ENCODE measurements around the gene NRDE2. TPM values are rescaled to one million over a fixed set of nuclear protein-coding genes. Genes with fewer than 3 reads are reported as not detected.

The NRDE2 gene
- total RNA-seq, 1 experiment from 2014 or later: 19.2 TPM

DNA sequence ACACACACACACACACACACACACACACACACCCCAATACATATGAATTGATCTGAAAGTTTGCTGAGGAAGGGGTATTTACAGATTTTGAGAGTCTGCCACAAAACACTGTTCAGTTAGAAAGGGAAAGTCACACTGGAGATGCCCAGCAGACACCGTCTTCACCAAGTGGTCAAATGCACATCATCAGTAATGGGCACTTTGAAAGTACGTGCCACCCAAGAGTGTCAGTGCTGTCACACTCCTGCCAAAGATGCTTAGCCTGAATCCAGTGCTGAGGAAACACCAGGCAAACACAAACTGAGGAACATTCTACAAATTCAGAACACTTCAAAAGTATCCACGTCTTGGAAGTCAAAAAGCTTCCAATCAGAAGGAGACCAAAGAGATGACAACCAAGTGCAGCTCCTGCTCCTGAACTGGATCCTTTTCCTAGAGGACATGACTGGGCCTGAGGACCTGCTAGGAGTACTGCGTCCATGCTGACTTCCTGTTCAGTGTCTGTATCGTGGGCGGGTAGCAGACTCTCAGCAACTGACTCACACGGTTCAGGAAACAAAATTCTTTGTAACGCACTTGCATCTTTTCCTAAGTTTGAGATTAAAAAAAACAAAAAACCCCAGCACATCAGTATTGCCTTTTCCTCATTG is 56.8 kb downstream of the NRDE2 start:
- no TSS peak for BruUV-seq (replicated peaks)
- Mint-ChIP-seq H3K27me3 (ENCODE audit: unreplicated experiment) (no peaks in the 10 kb centered on the region), H3K27ac (ENCODE audit: unreplicated experiment) (peak overlapping the region; percentile 34), H3K4me3 (ENCODE audit: low read depth, unreplicated experiment) (no peak overlapping the region), H3K4me1 (ENCODE audit: low read depth, unreplicated experiment) (no peaks in the 10 kb centered on the region), H3K9me3 (ENCODE audit: low read depth, unreplicated experiment) (no peaks in the 10 kb centered on the region), H3K36me3 (ENCODE audit: insufficient read depth, unreplicated experiment) (peaks cover 56% of the 10 kb centered on the region)
- TF ChIP-seq, protein P1, sequence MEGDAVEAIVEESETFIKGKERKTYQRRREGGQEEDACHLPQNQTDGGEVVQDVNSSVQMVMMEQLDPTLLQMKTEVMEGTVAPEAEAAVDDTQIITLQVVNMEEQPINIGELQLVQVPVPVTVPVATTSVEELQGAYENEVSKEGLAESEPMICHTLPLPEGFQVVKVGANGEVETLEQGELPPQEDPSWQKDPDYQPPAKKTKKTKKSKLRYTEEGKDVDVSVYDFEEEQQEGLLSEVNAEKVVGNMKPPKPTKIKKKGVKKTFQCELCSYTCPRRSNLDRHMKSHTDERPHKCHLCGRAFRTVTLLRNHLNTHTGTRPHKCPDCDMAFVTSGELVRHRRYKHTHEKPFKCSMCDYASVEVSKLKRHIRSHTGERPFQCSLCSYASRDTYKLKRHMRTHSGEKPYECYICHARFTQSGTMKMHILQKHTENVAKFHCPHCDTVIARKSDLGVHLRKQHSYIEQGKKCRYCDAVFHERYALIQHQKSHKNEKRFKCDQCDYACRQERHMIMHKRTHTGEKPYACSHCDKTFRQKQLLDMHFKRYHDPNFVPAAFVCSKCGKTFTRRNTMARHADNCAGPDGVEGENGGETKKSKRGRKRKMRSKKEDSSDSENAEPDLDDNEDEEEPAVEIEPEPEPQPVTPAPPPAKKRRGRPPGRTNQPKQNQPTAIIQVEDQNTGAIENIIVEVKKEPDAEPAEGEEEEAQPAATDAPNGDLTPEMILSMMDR (IDR thresholded peaks at IDR 0.05; ENCODE audit: unreplicated experiment): no peak
- CTCF ChIA-PET: no interaction called here
- no peak for DNase-seq
- intact Hi-C loops (cut with micrococcal nuclease; ENCODE audit: unreplicated experiment): no loop called here

DNA sequence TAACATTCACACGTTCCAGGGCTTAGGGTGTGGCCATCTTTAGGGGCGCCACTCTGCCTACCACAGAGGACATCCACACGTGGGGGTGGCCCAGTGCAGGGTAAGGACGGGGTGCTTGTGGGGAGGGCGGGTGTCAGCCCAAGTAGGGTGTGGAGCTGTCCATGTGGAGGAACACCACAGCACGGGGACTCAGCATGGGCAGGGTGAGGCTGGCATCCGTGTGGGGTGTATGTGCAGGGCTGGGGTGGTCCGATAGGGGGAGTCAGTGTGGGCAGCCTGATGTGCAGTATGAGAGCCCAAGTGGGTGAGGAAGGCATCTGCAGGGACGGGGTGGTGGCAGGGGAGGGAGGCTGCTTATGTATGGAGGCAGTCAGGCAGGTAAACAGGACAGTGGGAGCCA is 57.7 kb downstream of the NRDE2 start:
- no peaks in the 10 kb centered on the region for H3K27me3 Mint-ChIP-seq (ENCODE audit: unreplicated experiment)
- H3K9me3 Mint-ChIP-seq (ENCODE audit: low read depth, unreplicated experiment): no peaks in the 10 kb centered on the region
- peak overlapping the region; percentile 33 for H3K27ac Mint-ChIP-seq (ENCODE audit: unreplicated experiment)
- intact Hi-C loops (cut with micrococcal nuclease; ENCODE audit: unreplicated experiment): no loop called here
- peak; percentile 12 for DNase-seq
- H3K36me3 Mint-ChIP-seq (ENCODE audit: insufficient read depth, unreplicated experiment): peaks cover 65% of the 10 kb centered on the region
- no peak overlapping the region for H3K4me3 Mint-ChIP-seq (ENCODE audit: low read depth, unreplicated experiment)
- BruUV-seq (replicated peaks): no TSS peak
- TF ChIP-seq, protein P1 (IDR thresholded peaks at IDR 0.05; ENCODE audit: unreplicated experiment): no peak
- CTCF ChIA-PET: no interaction called here
- H3K4me1 Mint-ChIP-seq (ENCODE audit: low read depth, unreplicated experiment): no peaks in the 10 kb centered on the region

DNA sequence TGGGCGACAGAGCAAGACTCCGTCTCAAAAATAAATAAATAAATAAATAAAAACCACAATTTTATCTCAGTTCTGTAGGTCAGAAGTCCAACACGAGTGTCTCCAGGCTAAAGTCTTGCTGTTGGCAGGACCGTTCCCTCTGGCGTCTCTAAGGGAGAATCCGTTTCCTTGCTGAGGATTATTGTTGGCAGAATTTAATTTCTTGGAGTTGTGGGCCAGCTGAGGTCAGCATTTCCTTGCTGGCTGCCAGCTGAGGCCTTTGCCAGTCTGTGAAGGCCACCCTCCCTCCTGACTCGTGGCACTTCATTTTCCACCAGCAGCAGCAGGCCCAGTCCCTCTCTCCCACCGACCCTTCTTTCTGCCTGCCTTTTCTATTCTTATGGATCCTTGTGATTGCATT is 58.2 kb downstream of the NRDE2 start:
- intact Hi-C loops (cut with micrococcal nuclease; ENCODE audit: unreplicated experiment): no loop called here
- no peaks in the 10 kb centered on the region for H3K4me1 Mint-ChIP-seq (ENCODE audit: low read depth, unreplicated experiment)
- H3K9me3 Mint-ChIP-seq (ENCODE audit: low read depth, unreplicated experiment): no peaks in the 10 kb centered on the region
- no peak for DNase-seq
- peaks cover 70% of the 10 kb centered on the region for H3K36me3 Mint-ChIP-seq (ENCODE audit: insufficient read depth, unreplicated experiment)
- CTCF ChIA-PET: no interaction called here
- no TSS peak for BruUV-seq (replicated peaks)
- H3K27me3 Mint-ChIP-seq (ENCODE audit: unreplicated experiment): no peaks in the 10 kb centered on the region
- H3K27ac Mint-ChIP-seq (ENCODE audit: unreplicated experiment): no peak overlapping the region
- TF ChIP-seq, protein P1 (IDR thresholded peaks at IDR 0.05; ENCODE audit: unreplicated experiment): no peak
- no peak overlapping the region for H3K4me3 Mint-ChIP-seq (ENCODE audit: low read depth, unreplicated experiment)

DNA sequence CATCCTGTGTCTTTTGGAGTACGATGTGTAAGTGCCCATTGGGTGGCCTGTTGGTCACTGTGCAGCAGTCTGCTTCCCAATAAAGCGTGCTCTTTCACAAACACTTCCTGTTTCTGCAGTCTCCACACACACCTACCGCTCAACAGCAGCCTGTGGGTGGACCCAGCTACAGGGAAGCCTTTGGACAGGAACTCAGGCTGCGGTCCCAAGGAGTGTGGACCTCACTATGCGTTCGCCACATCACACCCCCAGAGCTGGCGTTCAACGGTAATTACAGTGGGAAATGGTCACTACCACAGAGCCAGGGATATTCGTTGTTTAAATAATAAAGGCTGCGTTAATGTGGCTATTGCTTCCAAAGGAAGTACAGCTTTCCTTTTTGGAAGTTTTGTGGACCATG is 59.2 kb downstream of the NRDE2 start:
- CTCF ChIA-PET: no interaction called here
- H3K36me3 Mint-ChIP-seq (ENCODE audit: insufficient read depth, unreplicated experiment): peaks cover 67% of the 10 kb centered on the region
- H3K4me1 Mint-ChIP-seq (ENCODE audit: low read depth, unreplicated experiment): no peaks in the 10 kb centered on the region
- intact Hi-C loops (cut with micrococcal nuclease; ENCODE audit: unreplicated experiment): no loop called here
- no peak for DNase-seq
- H3K27ac Mint-ChIP-seq (ENCODE audit: unreplicated experiment): no peak overlapping the region
- no peaks in the 10 kb centered on the region for H3K9me3 Mint-ChIP-seq (ENCODE audit: low read depth, unreplicated experiment)
- no peaks in the 10 kb centered on the region for H3K27me3 Mint-ChIP-seq (ENCODE audit: unreplicated experiment)
- no peak overlapping the region for H3K4me3 Mint-ChIP-seq (ENCODE audit: low read depth, unreplicated experiment)
- TF ChIP-seq, protein P1 (IDR thresholded peaks at IDR 0.05; ENCODE audit: unreplicated experiment): no peak
- BruUV-seq (replicated peaks): no TSS peak

Data from Calu3 (cell line).